ENCODE data around the gene C22orf15.

C22orf15 gene

GRCh38 chr22:23789121-23789520, 26.3 kb downstream of the C22orf15 start:
- DNase-seq (ENCODE audit: low spot score) = no peak

GRCh38 chr22:23789638-23790037, 26.8 kb downstream of the C22orf15 start:
- DNase-seq (ENCODE audit: low spot score) = no peak

DNA sequence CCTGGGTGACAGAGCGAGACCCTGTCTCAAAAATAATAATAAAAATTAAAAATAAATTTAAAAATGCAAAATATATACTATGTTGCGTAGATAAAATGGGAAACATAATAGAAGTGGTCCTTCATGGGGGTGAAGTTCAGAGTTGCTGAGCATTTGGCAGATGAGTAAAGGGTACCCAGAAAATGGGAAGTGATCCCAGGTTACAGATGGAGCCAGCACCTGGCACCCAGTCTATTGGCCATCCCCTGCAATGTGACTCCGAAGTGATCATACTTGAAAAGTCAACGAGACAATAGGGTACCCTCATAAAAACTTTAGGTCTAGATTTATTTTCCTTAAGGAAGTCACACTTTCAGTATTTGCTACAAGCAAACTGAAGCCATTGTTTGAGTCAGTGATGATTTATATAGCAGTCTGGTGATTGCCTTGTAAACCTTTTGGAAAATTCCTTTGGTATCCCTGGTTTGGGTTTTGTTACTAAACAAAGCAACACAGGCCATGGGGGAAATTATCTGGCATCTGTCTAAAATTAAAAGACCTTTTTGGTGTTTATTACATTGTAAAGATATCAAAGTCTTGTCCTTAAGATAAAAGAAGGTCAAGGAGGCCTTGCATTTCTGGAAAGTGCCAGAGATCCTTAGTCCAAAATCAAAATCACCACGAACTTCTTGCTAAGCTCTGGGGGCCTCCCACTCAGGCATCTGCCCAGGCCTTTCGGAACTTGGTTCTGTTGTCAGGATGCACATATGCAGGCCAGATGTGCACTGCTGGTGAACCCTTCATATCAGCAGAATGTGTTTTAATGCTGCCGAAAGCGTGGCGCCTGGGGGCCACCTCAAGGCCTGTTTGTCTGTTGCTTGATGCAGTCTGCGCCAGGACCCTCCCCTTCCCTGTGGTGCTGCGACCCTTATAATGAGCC, 28.3 kb downstream of the C22orf15 start:
- no peak for DNase-seq (ENCODE audit: low spot score)

DNA sequence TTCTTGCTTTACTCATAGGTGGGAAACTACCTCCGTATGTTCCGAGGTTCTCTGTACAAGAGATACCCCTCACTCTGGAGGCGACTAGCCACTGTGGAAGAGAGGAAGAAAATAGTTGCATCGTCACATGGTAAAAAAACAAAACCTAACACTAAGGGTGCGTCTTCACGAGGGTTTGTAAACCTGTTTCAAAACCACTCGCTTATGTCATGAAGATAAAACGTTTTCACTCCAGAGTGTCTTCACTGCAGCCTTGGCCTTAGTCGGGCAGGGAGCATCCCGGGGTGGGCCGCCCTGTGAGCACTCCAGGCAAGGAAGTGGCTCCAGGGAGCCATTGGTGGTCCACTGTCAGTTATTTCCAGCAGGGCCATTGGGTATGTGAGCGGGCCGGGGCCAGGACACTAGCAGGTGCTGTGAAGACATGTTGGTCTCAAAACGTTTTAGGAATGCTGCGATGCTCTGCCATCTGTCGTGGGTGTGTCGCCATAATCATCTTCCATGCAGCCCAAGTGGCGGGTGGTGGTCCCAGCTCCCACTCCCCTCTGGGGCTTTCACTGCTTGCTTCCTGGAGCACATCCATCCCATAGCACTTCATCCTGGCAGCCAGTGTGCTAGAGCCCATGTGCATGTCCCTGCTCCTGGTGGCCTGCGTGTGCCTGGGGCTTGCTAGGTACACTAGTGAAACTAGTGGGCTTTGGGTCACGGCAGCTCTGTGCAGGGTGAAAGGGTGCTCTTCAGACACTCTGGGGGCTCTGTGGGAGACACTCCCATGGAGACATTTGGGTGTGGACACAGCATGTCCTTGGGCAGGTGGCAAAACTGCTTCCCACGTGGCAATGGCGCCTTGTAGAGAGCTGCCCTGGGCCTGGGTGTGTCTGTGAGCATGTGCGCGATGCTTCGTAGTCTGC, 29.2 kb downstream of the C22orf15 start:
- no peak for DNase-seq (ENCODE audit: low spot score)

GRCh38 chr22:23793326-23793725, 30.5 kb downstream of the C22orf15 start:
- no peak for DNase-seq (ENCODE audit: low spot score)

GRCh38 chr22:23796461-23796860, 33.7 kb downstream of the C22orf15 start:
- no peak for DNase-seq (ENCODE audit: low spot score)

GRCh38 chr22:23800297-23801237, 37.8 kb downstream of the C22orf15 start:
- DNase-seq (ENCODE audit: low spot score) = no peak

GRCh38 chr22:23801238-23801821, 38.5 kb downstream of the C22orf15 start:
- DNase-seq (ENCODE audit: low spot score) = no peak

DNA sequence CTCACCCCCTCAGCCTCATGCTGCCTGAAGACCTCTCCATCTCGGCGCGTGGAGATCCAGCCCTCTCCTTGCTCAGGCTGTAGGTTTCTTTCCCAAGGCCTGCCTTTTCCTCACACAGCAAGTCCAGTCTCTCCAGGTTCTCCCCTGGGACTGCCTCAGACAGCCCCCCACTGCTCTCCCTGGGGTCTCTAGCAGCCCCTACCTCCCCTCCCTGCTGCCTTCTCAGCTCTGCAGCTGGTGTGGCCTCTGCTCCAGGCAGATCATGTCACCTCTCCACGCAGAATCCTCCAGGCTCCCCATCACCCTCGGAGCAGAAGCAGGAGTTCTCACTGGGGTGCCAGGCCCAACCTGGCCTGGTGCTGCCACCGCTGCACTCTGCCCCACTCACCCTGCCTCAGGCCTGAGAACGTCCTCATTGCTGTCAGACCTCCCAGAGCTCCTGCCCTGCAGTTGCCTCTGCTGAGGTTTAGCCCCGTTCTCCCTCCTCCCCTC, 39.1 kb downstream of the C22orf15 start:
- no peak for DNase-seq (ENCODE audit: low spot score)

- no peak for DNase-seq (ENCODE audit: low spot score)
Observed at GRCh38 chr22:23803001-23803819, 40.4 kb downstream of the C22orf15 start.

DNA sequence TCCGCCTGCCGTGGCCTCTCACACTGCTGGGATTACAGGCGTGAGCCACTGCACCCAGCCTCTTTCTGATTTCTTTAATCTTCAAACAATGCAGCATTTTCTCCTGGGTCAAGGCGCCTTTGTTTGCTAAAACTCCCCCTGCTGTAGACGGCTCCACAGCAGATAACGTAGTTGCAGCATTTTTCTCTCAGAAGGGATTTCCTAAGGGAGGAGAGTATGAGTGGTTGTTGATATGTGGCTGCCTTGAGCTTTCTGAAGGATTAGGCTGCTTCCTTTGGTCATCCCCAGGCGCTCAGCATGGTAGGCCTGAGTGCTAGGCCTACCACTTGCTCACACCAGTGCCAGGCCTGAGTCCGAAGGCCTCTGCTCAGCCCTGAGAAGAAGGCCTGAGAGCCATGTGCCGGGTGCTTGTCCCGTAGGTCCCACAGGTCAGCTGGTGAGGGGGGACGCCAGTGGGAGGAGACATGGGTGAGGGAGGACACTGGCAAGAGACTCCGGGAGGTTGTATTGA, 42.0 kb downstream of the C22orf15 start:
- no peak for DNase-seq (ENCODE audit: low spot score)

DNA sequence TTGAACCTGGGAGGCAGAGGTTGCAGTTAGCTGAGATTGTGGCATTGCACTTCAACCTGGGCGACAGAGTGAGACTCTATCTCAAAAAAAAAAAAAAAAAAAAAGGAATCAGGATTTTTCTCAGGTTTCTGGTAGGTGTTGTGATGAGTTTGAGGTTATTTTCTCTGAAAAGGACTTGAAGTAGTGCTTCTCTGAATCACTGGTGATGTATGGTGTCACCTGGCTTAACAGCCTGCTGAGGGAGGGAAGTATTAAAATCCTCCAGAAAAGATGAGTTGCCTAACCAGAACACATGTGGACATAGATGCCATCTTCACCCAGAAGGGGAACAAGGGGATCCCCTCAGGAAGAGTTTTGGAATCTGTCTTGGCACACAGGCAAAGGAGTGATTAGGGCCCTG, 44.0 kb downstream of the C22orf15 start:
- DNase-seq (ENCODE audit: low spot score) = no peak

DNA sequence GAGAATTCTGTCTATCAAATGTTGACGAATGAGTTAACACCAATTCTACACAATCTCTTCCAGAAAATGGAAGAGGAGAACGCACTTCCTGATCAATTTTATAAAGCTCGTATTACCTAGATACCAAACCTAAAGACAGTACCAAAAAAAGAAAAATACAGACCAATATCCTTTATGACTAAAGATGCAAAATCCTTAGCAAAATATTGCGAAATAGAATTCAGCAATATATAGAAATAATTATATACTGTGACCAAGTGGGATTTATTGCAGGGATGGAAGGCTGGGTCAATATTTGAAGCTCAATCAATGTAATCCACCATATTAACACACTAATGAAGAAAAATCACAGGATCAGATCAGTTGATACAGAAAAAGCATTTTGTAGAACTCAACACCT, 49.6 kb downstream of the C22orf15 start:
- no peak for DNase-seq (ENCODE audit: low spot score)
